SKM-1 (cell line): ENCODE results near the gene MZB1.
"Not testable (repeated sequence)": the region's sequence is repeated elsewhere in the genome, so short reads cannot be mapped to it uniquely, and the experiment has no call there.

ENCODE experiments used
- DNase-seq: peaks from one replicate; lab custom pipeline; 2025; ENCODE audit not compliant: unreplicated experiment; lab: John Stamatoyannopoulos, UW

MZB1 gene

GRCh38 chr5:139410993-139411828 lies 21.5 kb upstream of the MZB1 start:
- DNase-seq, result no peak

- no peak for DNase-seq
These were observed 20.6 kb upstream of the MZB1 start for GRCh38 chr5:139410121-139410992.

- not testable (repeated sequence) for DNase-seq
These were observed 19.4 kb upstream of the MZB1 start for GRCh38 chr5:139409116-139409515.

GRCh38 chr5:139408191-139408590 lies 18.5 kb upstream of the MZB1 start:
- DNase-seq, result no peak

- DNase-seq, result peak; percentile 67
These were observed 17.8 kb upstream of the MZB1 start for GRCh38 chr5:139407517-139407916.

GRCh38 chr5:139406963-139407362 lies 17.2 kb upstream of the MZB1 start:
- no peak for DNase-seq

- DNase-seq, result no peak
These were observed 14.7 kb upstream of the MZB1 start for GRCh38 chr5:139404484-139404840.

GRCh38 chr5:139403787-139404483 lies 14.2 kb upstream of the MZB1 start, which contains the start of gene SPATA24:
SPATA24 (minus strand) TSS chr5:139404089; CDS start chr5:139404060, 29 bp downstream.
- DNase-seq, result peak; percentile 97

- DNase-seq, result no peak
These were observed 13.7 kb upstream of the MZB1 start for GRCh38 chr5:139403418-139403786.

- no peak for DNase-seq
These were observed 12.9 kb upstream of the MZB1 start for GRCh38 chr5:139402561-139403158.

GRCh38 chr5:139401546-139401945 lies 11.8 kb upstream of the MZB1 start:
- DNase-seq, result no peak

- no peak for DNase-seq
These were observed 9.9 kb upstream of the MZB1 start for GRCh38 chr5:139399501-139400121.

GRCh38 chr5:139397921-139398320 lies 8.2 kb upstream of the MZB1 start:
- DNase-seq, result no peak

- no peak for DNase-seq
These were observed 7.0 kb upstream of the MZB1 start for GRCh38 chr5:139396691-139397090.

- no peak for DNase-seq
These were observed 6.3 kb upstream of the MZB1 start for GRCh38 chr5:139395844-139396640.

- no peak for DNase-seq
These were observed 5.2 kb upstream of the MZB1 start, which contains the start of gene PROB1 for GRCh38 chr5:139394654-139395566. PROB1 (minus strand) TSS chr5:139395104; CDS start chr5:139395081, 23 bp downstream.

GRCh38 chr5:139394123-139394653 lies 4.5 kb upstream of the MZB1 start:
- DNase-seq, result no peak

GRCh38 chr5:139393497-139394122 lies 3.9 kb upstream of the MZB1 start:
- DNase-seq, result no peak
